H9 (cell line): ENCODE results near the gene SCUBE1. TPM values are rescaled to one million over a fixed set of nuclear protein-coding genes. Genes with fewer than 3 reads are reported as not detected.

ENCODE experiments used
- DNase-seq: peaks from one replicate; pipeline ENCODE4 v3.0.0-alpha.2; 2017
- H2AFZ ChIP-seq: one replicate; pipeline ENCODE4 v1.6.1; 2013; ENCODE audit warnings: mild to moderate bottlenecking, low read length, control low read depth, moderate library complexity
- H2AK5ac ChIP-seq: 2 replicates; pipeline ENCODE4 v1.6.1; 2013; ENCODE audit warnings: low read length, control low read depth, mixed read lengths; ENCODE audit not compliant: insufficient read length
- H2BK120ac ChIP-seq: one replicate; pipeline ENCODE4 v1.6.1; 2013; ENCODE audit warnings: low read depth, mild to moderate bottlenecking, low read length, control low read depth, inconsistent platforms; ENCODE audit not compliant: poor library complexity, severe bottlenecking
- H2BK12ac ChIP-seq: 2 replicates; pipeline ENCODE4 v1.6.1; 2013; ENCODE audit warnings: low read length, control low read depth, mixed read lengths, low read depth; ENCODE audit not compliant: insufficient read length
- H2BK15ac ChIP-seq: 2 replicates; pipeline ENCODE4 v1.6.1; 2013; ENCODE audit warnings: low read depth, low read length, control low read depth
- H2BK20ac ChIP-seq: one replicate; pipeline ENCODE4 v1.6.1; 2013; ENCODE audit warnings: low read depth, mild to moderate bottlenecking, low read length, control low read depth, inconsistent platforms; ENCODE audit not compliant: poor library complexity, severe bottlenecking
- H2BK5ac ChIP-seq: 2 replicates; pipeline ENCODE4 v1.6.1; 2013; ENCODE audit warnings: low read length, control low read depth, mixed read lengths; ENCODE audit not compliant: insufficient read length
- H3K14ac ChIP-seq: 2 replicates; pipeline ENCODE4 v1.6.1; 2013; ENCODE audit warnings: low read length, control low read depth; ENCODE audit not compliant: insufficient read depth
- H3K18ac ChIP-seq: 2 replicates; pipeline ENCODE4 v1.6.1; 2013; ENCODE audit warnings: low read depth, mild to moderate bottlenecking, mixed read lengths, low read length, control low read depth; ENCODE audit not compliant: insufficient read length
- H3K23ac ChIP-seq: 2 replicates; pipeline ENCODE4 v1.6.1; 2013; ENCODE audit warnings: low read length, control low read depth, mixed read lengths, low read depth; ENCODE audit not compliant: insufficient read length
- H3K23me2 ChIP-seq: 2 replicates; pipeline ENCODE4 v1.6.1; 2013; ENCODE audit warnings: low read depth, mild to moderate bottlenecking, mixed read lengths, low read length, control low read depth; ENCODE audit not compliant: insufficient read length, poor library complexity, severe bottlenecking
- H3K27ac ChIP-seq: 2 replicates; pipeline ENCODE4 v1.5.1; 2013; ENCODE audit warnings: low read length, control low read depth, mixed read lengths, low read depth; ENCODE audit not compliant: insufficient read length
- H3K27me3 ChIP-seq: 2 replicates; pipeline ENCODE4 v1.6.1; 2013; ENCODE audit warnings: low read length, control low read depth, inconsistent platforms; ENCODE audit not compliant: insufficient read depth
- H3K4ac ChIP-seq: 2 replicates; pipeline ENCODE4 v1.6.1; 2013; ENCODE audit warnings: low read depth, mild to moderate bottlenecking, control low read depth, inconsistent platforms, low read length, moderate library complexity
- H3K4me1 ChIP-seq: 2 replicates; pipeline ENCODE4 v1.6.1; 2013; ENCODE audit warnings: low read length, control low read depth, inconsistent platforms; ENCODE audit not compliant: insufficient read depth
- H3K4me2 ChIP-seq: 2 replicates; pipeline ENCODE4 v1.6.1; 2013; ENCODE audit warnings: low read length, control low read depth, mixed read lengths; ENCODE audit not compliant: insufficient read length, insufficient read depth
- H3K56ac ChIP-seq: 2 replicates; pipeline ENCODE4 v1.6.1; 2013; ENCODE audit warnings: low read depth, mild to moderate bottlenecking, mixed read lengths, low read length, control low read depth; ENCODE audit not compliant: insufficient read length
- H3K79me1 ChIP-seq: 2 replicates; pipeline ENCODE4 v1.6.1; 2013; ENCODE audit warnings: low read depth, mild to moderate bottlenecking, moderate library complexity, low read length, control low read depth, inconsistent platforms; ENCODE audit not compliant: insufficient read depth, poor library complexity, severe bottlenecking
- H3K79me2 ChIP-seq: 2 replicates; pipeline ENCODE4 v1.6.1; 2013; ENCODE audit warnings: low read length, control low read depth, inconsistent platforms; ENCODE audit not compliant: insufficient read depth
- H3K9ac ChIP-seq: 2 replicates; pipeline ENCODE4 v1.6.1; 2013; ENCODE audit warnings: low read length, control low read depth, mixed read lengths; ENCODE audit not compliant: insufficient read length; ENCODE audit errors: extremely low read depth
- H3K9me3 ChIP-seq: one replicate; pipeline ENCODE4 v1.6.1; 2013; ENCODE audit warnings: low read depth, low read length, inconsistent platforms; ENCODE audit not compliant: control insufficient read depth
- H3T11ph ChIP-seq: one replicate; pipeline ENCODE4 v1.6.1; 2013; ENCODE audit warnings: mild to moderate bottlenecking, low read length, control low read depth, inconsistent platforms
- H4K20me1 ChIP-seq: one replicate; pipeline ENCODE4 v1.6.1; 2013; ENCODE audit not compliant: control insufficient read depth, insufficient read length, insufficient read depth
- H4K5ac ChIP-seq: 2 replicates; pipeline ENCODE4 v1.6.1; 2013; ENCODE audit warnings: low read depth, mild to moderate bottlenecking, mixed read lengths, low read length, control low read depth; ENCODE audit not compliant: insufficient read length
- H4K8ac ChIP-seq: replicated peaks from 2 replicates; pipeline ENCODE4 v1.6.1; 2013; ENCODE audit warnings: low read length, control low read depth, mixed read lengths, low read depth; ENCODE audit not compliant: insufficient read length
- H4K91ac ChIP-seq: 2 replicates; pipeline ENCODE4 v1.6.1; 2013; ENCODE audit warnings: low read depth, mild to moderate bottlenecking, moderate library complexity, mixed read lengths, low read length, control low read depth; ENCODE audit not compliant: insufficient read length
- H3K27ac Mint-ChIP-seq, 3 experiments: 2 replicates in 2 of 3; 3 replicates in 1 of 3; pipeline ENCODE4 v1.8.0; 2020 to 2021; ENCODE audit warnings: mixed read lengths in 3 of 3, mild to moderate bottlenecking in 1 of 3, moderate library complexity in 1 of 3
- H3K27me3 Mint-ChIP-seq: 2 replicates; pipeline ENCODE4 v1.8.0; 2021; ENCODE audit warnings: low read depth, mild to moderate bottlenecking, moderate library complexity, mixed read lengths
- H3K36me3 Mint-ChIP-seq, 3 experiments: 2 replicates in 2 of 3; 3 replicates in 1 of 3; pipeline ENCODE4 v1.8.0; 2020 to 2021; ENCODE audit warnings: low read depth in 3 of 3, mixed read lengths in 3 of 3; ENCODE audit not compliant: insufficient read depth in 1 of 3
- H3K4me1 Mint-ChIP-seq, 2 experiments: 2 replicates each; pipeline ENCODE4 v1.8.0; 2020; ENCODE audit warnings: mixed read lengths in 2 of 2
- H3K4me3 Mint-ChIP-seq, 2 experiments: 2 replicates in 1 of 2; 3 replicates in 1 of 2; pipeline ENCODE4 v1.8.0; 2020 to 2021; ENCODE audit warnings: mild to moderate bottlenecking in 2 of 2, mixed read lengths in 2 of 2, moderate library complexity in 1 of 2
- H3K9me3 Mint-ChIP-seq, 2 experiments: 2 replicates in 1 of 2; 3 replicates in 1 of 2; pipeline ENCODE4 v1.8.0; 2020; ENCODE audit warnings: mild to moderate bottlenecking in 2 of 2, mixed read lengths in 2 of 2, moderate library complexity in 1 of 2
- CTCF ChIP-seq: fragments of 200-600 bp; sonication (generic); conservative IDR thresholded peaks from 3 replicates; pipeline ENCODE4 v1.8.0; 2021; ENCODE audit warnings: antibody characterized with exemption, mild to moderate bottlenecking
- WGBS: extraction: QIAGEN DNeasy Blood & Tissue Kit; methylation state at CpG from one replicate; pipeline ENCODE4 v1.1.7; 2013; ENCODE audit warnings: missing lambda C conversion rate, low lambda C conversion rate, mixed read lengths; ENCODE audit not compliant: insufficient read length; ENCODE audit errors: extremely low coverage; 5-methylcytosine and 5-hydroxymethylcytosine counted together
- total RNA-seq: library from RNA; stranded (reverse); gene quantifications from 2 replicates; pipeline ENCODE4 v1.2.1, GENCODE V29; 2021

Gene SCUBE1
- total RNA-seq, 1 experiment from 2014 or later, result 1.2 TPM

- TF ChIP-seq CTCF, result no peak
- H4K20me1 ChIP-seq, result no peaks in the 10 kb centered on the region
- peaks cover 3% of the 10 kb centered on the region; the same call in 1 of the 2 replicates for H3K27me3 Mint-ChIP-seq
Observed at GRCh38 chr22:43331698-43332097, 11.5 kb downstream of the SCUBE1 start.

More at GRCh38 chr22:43331698-43332097, 11.5 kb downstream of the SCUBE1 start:
- Histone ChIP-seq H3K18ac (no peak overlapping the region), H3K79me1 (no peaks in the 10 kb centered on the region), H3K14ac (no peak overlapping the region), H4K91ac (no peak overlapping the region), H3K27ac (no peak overlapping the region), H2BK5ac (no peak overlapping the region), H3K4ac (no peak overlapping the region), H3K4me2 (no peak overlapping the region), H3T11ph (no peak overlapping the region), H2BK15ac (no peak overlapping the region), H3K23me2 (no peaks in the 10 kb centered on the region), H2BK12ac (no peak overlapping the region), H4K5ac (no peak overlapping the region), H3K56ac (no peak overlapping the region), H3K27me3 (no peaks in the 10 kb centered on the region), H2AFZ (no peak overlapping the region), H4K8ac (no peak overlapping the region), H3K4me1 (no peaks in the 10 kb centered on the region; the same call in 1 of the 2 replicates), H2BK20ac (no peak overlapping the region), H2AK5ac (no peak overlapping the region), H3K9me3 (no peaks in the 10 kb centered on the region), H3K23ac (no peak overlapping the region), H2BK120ac (no peak overlapping the region), H3K79me2 (0 out of 2 replicates have a peak, but pooled peaks cover 2% of the 10 kb centered on the region), H3K9ac (no peak overlapping the region)
- peaks cover 15 to 25% of the 10 kb centered on the region in 2 experiments for H3K4me1 Mint-ChIP-seq
- no peaks in the 10 kb centered on the region for H3K36me3 Mint-ChIP-seq
- no CpG with 5 or more reads among the region's 9 CpGs for WGBS
- no peak overlapping the region for H3K4me3 Mint-ChIP-seq
- DNase-seq, result no peak
- H3K27ac Mint-ChIP-seq, result no peak overlapping the region
- no peaks in the 10 kb centered on the region for H3K9me3 Mint-ChIP-seq
